Kidney (tissue), 22 donors: Measurements from ENCODE around the gene ZNF562. TPM values are rescaled to one million over a fixed set of nuclear protein-coding genes. Genes with fewer than 3 reads are reported as not detected.
A peak's percentile ranks its signal among the peaks of the same experiment; 100 is the strongest.

Experiments used
- DNase-seq, 5 donors: peaks; one replicate each; pipeline ENCODE4 v3.0.0-alpha.2; 2013 to 2020
- FAIRE-seq: peaks from 2 replicates; lab custom pipeline; 2012; peaks lifted over from hg19 to GRCh38; lab: Jason Lieb, UNC
- H3K27ac ChIP-seq, 2 donors: one replicate each; pipeline ENCODE4 v1.7.0; 2013; ENCODE audit warnings: low read depth in 2 of 2, low read length in 2 of 2, inconsistent platforms in 1 of 2
- H3K27me3 ChIP-seq: one replicate; pipeline ENCODE4 v1.7.1; 2013; ENCODE audit warnings: low read length, inconsistent platforms; ENCODE audit not compliant: control insufficient read depth, insufficient read depth
- H3K36me3 ChIP-seq, 3 donors: one replicate each; pipeline versions ENCODE4 v1.7.0 to v1.7.1; 2013; ENCODE audit warnings: low read length in 3 of 3, control low read depth in 1 of 3, inconsistent platforms in 1 of 3; ENCODE audit not compliant: insufficient read depth in 3 of 3, control insufficient read depth in 2 of 3
- H3K4me1 ChIP-seq, 3 donors: one replicate each; pipeline versions ENCODE4 v1.7.0 to v1.7.1; 2013; ENCODE audit warnings: low read length in 3 of 3, inconsistent platforms in 1 of 3, low read depth in 1 of 3; ENCODE audit not compliant: control insufficient read depth in 2 of 3, insufficient read depth in 2 of 3
- H3K4me3 ChIP-seq, 3 donors: one replicate each; pipeline versions ENCODE4 v1.7.0 to v1.8.1; 2013; ENCODE audit warnings: low read length in 3 of 3, control low read depth in 1 of 3, inconsistent platforms in 1 of 3
- H3K9ac ChIP-seq, 3 donors: one replicate each; pipeline versions ENCODE4 v1.7.0 to v1.7.1; 2013; ENCODE audit warnings: low read length in 3 of 3, control low read depth in 1 of 3, inconsistent platforms in 1 of 3
- H3K9me3 ChIP-seq, 3 donors: one replicate each; pipeline versions ENCODE4 v1.7.0 to v1.7.1; 2013; ENCODE audit warnings: low read length in 3 of 3, control low read depth in 1 of 3, inconsistent platforms in 1 of 3; ENCODE audit not compliant: control insufficient read depth in 2 of 3, insufficient read depth in 1 of 3
- intact Hi-C: fragments of 100-400 bp; cut with DNase I; formaldehyde crosslinking; loops from one replicate; pipeline ENCODE4 v1.11.1; 2022
- long read RNA-seq, 10 donors: library from polyadenylated mRNA in 1 of 10; unstranded in 1 of 10; transcript quantifications; one replicate each; pipeline ENCODE4 v2.0.0 and lab custom pipeline, GENCODE V29; 2021 to 2026
- polyA plus RNA-seq: library from polyadenylated mRNA; stranded (reverse); fragments of 350-450 nt; fragmentation: Illumina TruSeq; extraction: RNeasy Lipid Tissue Mini Kit (QIAGEN cat#74804); gene quantifications from one replicate; pipeline ENCODE4 v1.2.3, GENCODE V29; 2014; ENCODE audit warnings: low read depth, low replicate concordance; ENCODE audit not compliant: insufficient read depth
- total RNA-seq: library from RNA; stranded (reverse); fragmentation: NEBNext Ultra II Directional; extraction: Animal tissue kit (Norgen Biotek cat#: 25700); gene quantifications from one replicate; pipeline ENCODE4 v1.2.1, GENCODE V29; 2021
- TF ChIP-seq, protein P1 (sequence below): IDR thresholded peaks from 3 replicates; pipeline ENCODE4 v1.5.1; 2012; ENCODE audit warnings: mild to moderate bottlenecking, moderate library complexity, borderline replicate concordance; ENCODE audit not compliant: insufficient read depth; ENCODE audit errors: extremely low read depth
- donor health status: control.
- donor health status: control.
- donor health status: control.
- donor health status: control.
- donor health status: control.
- donor health status: DM: yes; HTN: yes; CAD: no.
- donor health status: Normal renal cell carcinoma (clear cell type).

ZNF562 gene
- total RNA-seq (37.6 TPM), polyA plus RNA-seq (4.9 TPM)
- long read RNA-seq, donor 1, result 0 reads
- long read RNA-seq, donor 2, partial matches to known transcripts, result 0 of 1 reads
- long read RNA-seq, donor 2, other reads (novel, unspliced or antisense), result 0 of 1 reads
- long read RNA-seq, donor 3, partial matches to known transcripts, result 0 of 1 reads
- long read RNA-seq, donor 3, other reads (novel, unspliced or antisense), result 0 of 1 reads
- long read RNA-seq, donor 4, partial matches to known transcripts, result 0 of 3 reads
- long read RNA-seq, donor 4, other reads (novel, unspliced or antisense), result 0 of 3 reads
- long read RNA-seq, donor 5, result 0 reads
- long read RNA-seq, donor 6, partial matches to known transcripts, result 0 of 3 reads
- long read RNA-seq, donor 6, other reads (novel, unspliced or antisense), result 0 of 3 reads
- long read RNA-seq, donor 7, partial matches to known transcripts, result 0 of 11 reads
- long read RNA-seq, donor 7, other reads (novel, unspliced or antisense), result 10 of 11 reads
- long read RNA-seq, donor 8, partial matches to known transcripts, result 7 of 13 reads
- long read RNA-seq, donor 8, other reads (novel, unspliced or antisense), result 6 of 13 reads
- long read RNA-seq, donor 9, partial matches to known transcripts, result 0 of 1 reads
- long read RNA-seq, donor 9, other reads (novel, unspliced or antisense), result 0 of 1 reads
- long read RNA-seq, donor 10, result 0 reads

DNA sequence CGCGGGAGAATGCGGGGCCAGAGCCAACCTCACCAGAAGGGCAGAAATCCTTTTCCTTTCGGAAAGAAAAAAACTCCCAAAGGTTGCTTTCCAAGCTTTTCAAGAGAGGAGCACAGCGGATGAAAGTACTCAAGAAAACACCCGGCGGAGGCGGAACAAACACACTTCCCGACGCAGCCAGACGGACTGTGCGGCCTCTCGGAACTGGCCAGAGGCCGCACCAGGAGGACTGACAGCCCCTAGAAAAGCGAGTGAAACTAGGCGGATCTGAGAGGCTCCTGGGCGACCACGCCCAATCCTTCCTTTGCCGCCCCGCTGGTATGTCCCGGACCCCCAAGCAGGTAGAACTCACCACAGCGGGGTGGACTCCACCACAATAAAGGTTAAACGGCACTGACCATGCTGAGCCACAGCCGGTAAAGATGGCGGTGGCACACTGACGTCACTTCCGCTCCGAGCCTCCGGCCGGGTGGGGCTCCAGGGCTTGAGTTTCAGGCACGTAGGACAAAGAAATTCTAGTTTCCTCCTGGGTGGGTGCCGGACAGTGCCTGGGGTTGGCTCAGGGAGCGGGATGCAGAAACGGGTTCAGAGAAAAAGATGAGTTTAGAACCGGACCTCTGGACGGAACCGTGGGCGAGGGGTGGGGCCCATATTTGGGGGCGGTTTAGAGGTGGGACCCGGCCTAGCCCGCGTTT, at the start of gene ZNF562:
Gene ZNF562 (minus strand): TSS at position 438 of the 695 bp plus-strand sequence. CDS start 14,356 bp downstream, outside the sequence.
- H3K9me3 ChIP-seq, result peaks cover 2 to 5% (median 3%) of the 10 kb centered on the region in 3 donors
- peak within 1 kb of the TSS; percentile 95 to 98 for H3K27ac ChIP-seq
- peak within 1 kb of the TSS; percentile 57 to 94 (median 80) for H3K9ac ChIP-seq
- DNase-seq (peak; percentile 95 to 97 (median 96)), FAIRE-seq (no peak)
- peaks cover 0 to 2% (median 0%) of the 10 kb centered on the region in 3 donors for H3K36me3 ChIP-seq
- H3K4me1 ChIP-seq, result no peaks in the 10 kb centered on the region
- intact Hi-C loops, result loop anchor here (10.0 kb wide), 1 partner anchor 90 kb away; the partner anchor contains the start of gene ZNF846
- H3K27me3 ChIP-seq, result no peaks in the 10 kb centered on the region
- peak within 1 kb of the TSS; percentile 76 to 99 (median 90) for H3K4me3 ChIP-seq
- TF ChIP-seq, protein P1, sequence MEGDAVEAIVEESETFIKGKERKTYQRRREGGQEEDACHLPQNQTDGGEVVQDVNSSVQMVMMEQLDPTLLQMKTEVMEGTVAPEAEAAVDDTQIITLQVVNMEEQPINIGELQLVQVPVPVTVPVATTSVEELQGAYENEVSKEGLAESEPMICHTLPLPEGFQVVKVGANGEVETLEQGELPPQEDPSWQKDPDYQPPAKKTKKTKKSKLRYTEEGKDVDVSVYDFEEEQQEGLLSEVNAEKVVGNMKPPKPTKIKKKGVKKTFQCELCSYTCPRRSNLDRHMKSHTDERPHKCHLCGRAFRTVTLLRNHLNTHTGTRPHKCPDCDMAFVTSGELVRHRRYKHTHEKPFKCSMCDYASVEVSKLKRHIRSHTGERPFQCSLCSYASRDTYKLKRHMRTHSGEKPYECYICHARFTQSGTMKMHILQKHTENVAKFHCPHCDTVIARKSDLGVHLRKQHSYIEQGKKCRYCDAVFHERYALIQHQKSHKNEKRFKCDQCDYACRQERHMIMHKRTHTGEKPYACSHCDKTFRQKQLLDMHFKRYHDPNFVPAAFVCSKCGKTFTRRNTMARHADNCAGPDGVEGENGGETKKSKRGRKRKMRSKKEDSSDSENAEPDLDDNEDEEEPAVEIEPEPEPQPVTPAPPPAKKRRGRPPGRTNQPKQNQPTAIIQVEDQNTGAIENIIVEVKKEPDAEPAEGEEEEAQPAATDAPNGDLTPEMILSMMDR, result no peak

DNA sequence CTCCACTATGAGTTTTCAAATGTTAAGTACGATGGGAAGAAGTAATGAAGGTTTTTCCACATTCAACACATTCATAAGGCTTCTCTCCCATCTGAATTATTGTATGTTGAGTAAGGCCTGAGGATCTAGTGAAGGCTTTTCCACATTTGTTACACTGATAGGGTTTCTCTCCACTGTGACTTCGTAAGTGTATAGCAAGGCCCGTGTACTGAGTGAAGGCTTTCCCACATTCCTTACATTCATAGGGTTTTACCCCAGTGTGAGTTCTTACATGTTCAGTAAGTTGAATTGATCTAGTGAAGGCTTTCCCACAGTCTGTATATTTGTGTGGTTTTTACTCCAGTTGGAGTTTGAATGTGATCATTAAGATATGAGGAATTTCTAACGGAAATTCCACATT, 49.3 kb upstream of the ZNF562 start:
- Histone ChIP-seq H3K9me3 (peaks cover 0 to 9% (median 2%) of the 10 kb centered on the region in 3 donors), H3K27me3 (no peaks in the 10 kb centered on the region), H3K36me3 (no peaks in the 10 kb centered on the region), H3K4me3 (no peak overlapping the region), H3K4me1 (no peaks in the 10 kb centered on the region), H3K9ac (no peak overlapping the region), H3K27ac (no peak overlapping the region)
- intact Hi-C loops, result no loop called here
- no peak for FAIRE-seq
- TF ChIP-seq, protein P1, result no peak
- no peak for DNase-seq

DNA sequence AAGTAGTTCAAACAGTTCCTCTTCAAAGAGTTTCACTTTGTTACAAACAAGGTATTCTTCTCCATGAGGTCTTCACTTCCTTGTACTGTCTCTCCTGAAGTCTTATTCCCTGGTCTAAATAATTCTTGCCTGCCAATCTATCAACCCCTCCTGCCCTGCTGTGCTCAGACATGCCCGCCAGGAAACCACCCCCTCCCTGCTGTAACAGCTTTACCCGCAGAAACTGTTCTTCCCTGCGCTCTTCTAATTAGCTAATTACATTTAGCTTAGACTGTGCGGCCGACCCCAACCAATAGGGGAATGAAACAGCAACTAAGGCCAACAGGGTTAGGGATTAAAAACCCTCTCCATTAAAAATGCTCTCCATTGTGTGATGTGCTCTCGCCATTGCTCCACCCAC, 47.0 kb upstream of the ZNF562 start:
- no peak for FAIRE-seq

More for the DNA sequence above, 47.0 kb upstream of the ZNF562 start:
- Histone ChIP-seq H3K36me3 (no peaks in the 10 kb centered on the region), H3K4me1 (no peaks in the 10 kb centered on the region), H3K27ac (no peak overlapping the region), H3K27me3 (no peaks in the 10 kb centered on the region), H3K9me3 (peaks cover 0 to 9% (median 2%) of the 10 kb centered on the region in 3 donors), H3K9ac (no peak overlapping the region), H3K4me3 (no peak overlapping the region)
- intact Hi-C loops, result no loop called here
- DNase-seq, result no peak
- TF ChIP-seq, protein P1, result no peak
